Lower lobe of right lung (tissue), 2 donors: ENCODE data around the gene MIDN. TPM values are rescaled to one million over a fixed set of nuclear protein-coding genes. Genes with fewer than 3 reads are reported as not detected.

Experiments used
- ATAC-seq, 2 donors: fragments of 200-7000 bp; cut with Tn5 transposase; one replicate each; pipeline ENCODE4 v1.9.1; 2020 to 2022; ENCODE audit warnings: mild to moderate bottlenecking in 2 of 2, moderate library complexity in 2 of 2
- DNase-seq: peaks from one replicate; pipeline ENCODE4 v3.0.0-alpha.2; 2020
- H3K27ac ChIP-seq: fragments of 200-600 bp; one replicate; pipeline ENCODE4 v1.8.0; 2022
- H3K27me3 ChIP-seq: fragments of 200-600 bp; one replicate; pipeline ENCODE4 v1.8.0; 2022; ENCODE audit warnings: low read depth
- H3K36me3 ChIP-seq: fragments of 200-600 bp; one replicate; pipeline ENCODE4 v1.8.0; 2022; ENCODE audit warnings: mild to moderate bottlenecking
- H3K4me1 ChIP-seq: fragments of 200-600 bp; one replicate; pipeline ENCODE4 v1.8.0; 2022
- H3K4me3 ChIP-seq: fragments of 200-600 bp; one replicate; pipeline ENCODE4 v1.8.0; 2022; ENCODE audit warnings: mild to moderate bottlenecking
- H3K9me3 ChIP-seq: fragments of 200-600 bp; one replicate; pipeline ENCODE4 v1.8.0; 2022
- intact Hi-C: fragments of 100-400 bp; cut with DNase I; formaldehyde crosslinking; loops from one replicate; pipeline ENCODE4 v1.11.0; 2022
- total RNA-seq: library from RNA; stranded (reverse); fragmentation: NEBNext Ultra II Directional; extraction: Animal tissue kit (Norgen Biotek cat#: 25700); gene quantifications from one replicate; pipeline ENCODE4 v1.2.1, GENCODE V29; 2021
- TF ChIP-seq, protein P1 (sequence below): fragments of 200-600 bp; IDR thresholded peaks from one replicate; pipeline ENCODE4 v1.8.0; 2022; ENCODE audit warnings: antibody characterized with exemption, mild to moderate bottlenecking
- donor health status: DM: no; HTN: yes; CAD: no; lungs with severe emphysema.

Gene MIDN
- total RNA-seq, 1 donor from 2014 or later, result 76.3 TPM

DNA sequence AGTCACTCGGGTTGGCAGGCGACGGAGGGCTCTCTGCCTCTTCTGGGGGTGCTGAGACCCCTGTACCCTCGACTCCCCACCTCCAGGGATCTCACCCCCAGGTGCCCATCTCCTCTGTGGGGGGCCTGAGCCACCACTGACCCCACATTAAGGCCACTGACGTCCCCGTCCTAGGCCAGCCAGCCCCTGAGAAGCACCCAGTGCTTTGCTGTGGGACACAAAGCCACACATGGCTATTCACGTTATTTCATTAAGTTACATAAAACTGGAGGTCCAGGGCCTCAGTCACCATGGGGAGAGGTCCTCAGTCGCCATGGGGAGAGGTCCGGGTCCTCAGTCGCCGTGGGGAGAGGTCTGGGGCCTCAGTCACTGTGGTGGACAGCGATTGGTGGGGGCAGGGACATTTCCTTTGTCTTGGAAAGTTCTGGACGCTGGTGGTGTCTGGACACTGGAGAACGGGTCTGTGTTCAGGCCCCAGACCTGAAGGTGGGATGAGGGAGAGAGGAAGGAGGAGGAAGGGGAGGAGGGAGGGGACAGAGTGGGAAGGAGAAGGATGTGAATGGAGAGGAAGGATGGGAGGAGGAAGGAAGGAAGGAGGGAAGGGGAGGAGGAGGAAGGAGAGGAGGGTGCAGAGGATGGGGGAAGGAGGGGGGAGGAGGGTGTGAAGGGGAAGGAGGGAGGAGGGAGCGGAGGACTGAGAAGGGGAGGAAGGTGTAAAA is 33.3 kb downstream of the MIDN start:
- Histone ChIP-seq H3K4me1 (peaks cover 12% of the 10 kb centered on the region), H3K27ac (no peak overlapping the region), H3K9me3 (no peaks in the 10 kb centered on the region), H3K36me3 (peaks cover 20% of the 10 kb centered on the region), H3K27me3 (peaks cover 34% of the 10 kb centered on the region), H3K4me3 (no peak overlapping the region)
- intact Hi-C loops, result no loop called here
- ATAC-seq, result no peak
- DNase-seq, result no peak
- TF ChIP-seq, protein P1, sequence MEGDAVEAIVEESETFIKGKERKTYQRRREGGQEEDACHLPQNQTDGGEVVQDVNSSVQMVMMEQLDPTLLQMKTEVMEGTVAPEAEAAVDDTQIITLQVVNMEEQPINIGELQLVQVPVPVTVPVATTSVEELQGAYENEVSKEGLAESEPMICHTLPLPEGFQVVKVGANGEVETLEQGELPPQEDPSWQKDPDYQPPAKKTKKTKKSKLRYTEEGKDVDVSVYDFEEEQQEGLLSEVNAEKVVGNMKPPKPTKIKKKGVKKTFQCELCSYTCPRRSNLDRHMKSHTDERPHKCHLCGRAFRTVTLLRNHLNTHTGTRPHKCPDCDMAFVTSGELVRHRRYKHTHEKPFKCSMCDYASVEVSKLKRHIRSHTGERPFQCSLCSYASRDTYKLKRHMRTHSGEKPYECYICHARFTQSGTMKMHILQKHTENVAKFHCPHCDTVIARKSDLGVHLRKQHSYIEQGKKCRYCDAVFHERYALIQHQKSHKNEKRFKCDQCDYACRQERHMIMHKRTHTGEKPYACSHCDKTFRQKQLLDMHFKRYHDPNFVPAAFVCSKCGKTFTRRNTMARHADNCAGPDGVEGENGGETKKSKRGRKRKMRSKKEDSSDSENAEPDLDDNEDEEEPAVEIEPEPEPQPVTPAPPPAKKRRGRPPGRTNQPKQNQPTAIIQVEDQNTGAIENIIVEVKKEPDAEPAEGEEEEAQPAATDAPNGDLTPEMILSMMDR, result no peak

DNA sequence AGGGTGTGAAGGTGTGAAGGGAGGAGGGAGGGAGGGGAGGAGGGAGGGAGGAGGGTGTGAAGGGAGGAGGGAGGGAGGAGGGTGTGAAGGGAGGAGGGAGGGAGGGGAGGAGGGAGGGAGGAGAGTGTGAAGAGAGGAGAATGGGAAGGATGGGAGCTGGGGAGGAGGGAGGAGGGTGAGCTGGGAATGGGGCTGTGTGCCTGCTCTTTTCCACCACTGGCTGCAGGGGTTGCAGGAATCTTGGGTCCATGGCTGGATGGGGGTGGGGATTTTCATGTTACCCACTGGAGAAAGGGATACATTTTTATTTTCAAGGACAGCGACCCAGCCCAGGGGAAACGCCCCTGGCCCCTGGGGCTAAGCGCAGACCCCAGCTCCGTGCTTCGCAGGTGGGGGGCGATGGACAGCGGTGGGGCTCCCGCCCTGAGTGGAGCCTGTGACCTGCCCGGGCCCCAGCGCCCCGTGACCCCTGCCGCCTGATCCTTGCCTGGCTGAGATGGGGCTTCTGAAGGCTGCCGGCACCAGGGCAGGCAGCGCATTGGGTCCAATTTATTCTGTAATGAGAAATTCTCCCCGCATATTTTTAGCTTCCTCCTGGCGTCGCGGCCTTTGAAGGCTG is 34.3 kb downstream of the MIDN start:
- intact Hi-C loops, result no loop called here
- TF ChIP-seq, protein P1, result no peak
- DNase-seq, result no peak

DNA sequence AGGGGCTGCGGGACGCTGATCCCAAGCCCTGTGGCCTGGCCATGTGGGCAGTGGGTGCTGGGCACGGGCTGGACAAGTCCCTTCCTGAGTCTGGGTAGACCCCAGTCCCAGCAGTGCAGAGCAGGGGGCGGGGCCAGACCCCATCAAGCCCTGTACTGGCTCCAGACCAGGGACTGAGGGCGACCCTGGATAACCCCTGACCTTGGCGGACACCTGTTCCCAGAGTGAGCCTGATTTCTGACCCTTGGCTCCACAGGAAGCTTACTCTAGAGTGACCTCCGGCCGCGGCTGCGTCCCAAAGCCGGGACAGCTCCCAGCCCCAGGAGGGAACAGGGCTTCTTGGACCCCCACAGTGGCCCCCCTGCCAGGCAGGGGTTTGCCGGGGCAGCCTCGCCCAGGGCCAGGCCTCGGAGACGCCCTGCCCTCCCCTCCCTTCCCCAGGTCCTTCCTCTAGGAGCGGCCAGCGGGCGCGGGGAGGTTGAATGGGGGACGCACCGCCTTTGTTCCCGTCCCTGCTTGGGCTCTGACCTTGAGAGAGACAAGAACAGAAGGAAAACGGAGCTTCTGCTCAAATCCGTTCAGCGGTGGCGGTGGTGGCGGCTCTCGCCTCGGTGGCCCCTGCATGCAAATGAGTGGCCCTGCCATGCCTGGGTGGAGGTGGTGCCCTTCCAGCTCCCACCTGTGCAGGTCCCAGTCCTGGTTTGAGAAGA is 35.0 kb downstream of the MIDN start:
- no peak for DNase-seq
- ATAC-seq, result no peak
- intact Hi-C loops, result no loop called here
- TF ChIP-seq, protein P1, result no peak
- Histone ChIP-seq H3K9me3 (no peaks in the 10 kb centered on the region), H3K36me3 (peaks cover 10% of the 10 kb centered on the region), H3K27me3 (peaks cover 50% of the 10 kb centered on the region), H3K4me3 (no peak overlapping the region), H3K27ac (no peak overlapping the region), H3K4me1 (peaks cover 7% of the 10 kb centered on the region)

More for the DNA sequence above, 34.3 kb downstream of the MIDN start:
- Histone ChIP-seq H3K27me3 (peaks cover 44% of the 10 kb centered on the region), H3K4me1 (peaks cover 7% of the 10 kb centered on the region), H3K4me3 (no peak overlapping the region), H3K9me3 (no peaks in the 10 kb centered on the region), H3K36me3 (peaks cover 13% of the 10 kb centered on the region), H3K27ac (no peak overlapping the region)
- ATAC-seq, result no peak

DNA sequence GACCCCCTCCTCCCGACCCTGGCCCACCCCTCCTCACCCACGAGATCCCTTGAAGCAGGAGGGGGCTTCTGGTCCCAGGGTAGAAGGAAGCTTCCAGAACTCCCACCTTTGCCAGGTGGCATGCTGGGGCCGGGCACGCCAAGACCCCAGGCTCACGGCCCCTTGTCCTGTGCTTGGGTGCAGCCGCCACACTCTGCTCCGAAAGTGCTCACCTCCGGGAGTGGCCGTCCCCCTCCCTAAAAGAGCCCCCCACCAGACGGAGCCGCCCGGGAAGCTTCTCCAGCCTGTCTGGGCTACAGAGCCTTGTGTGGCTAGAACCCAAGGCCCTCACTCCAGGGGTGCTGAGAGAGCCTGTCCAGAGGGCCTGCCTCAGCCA is 35.5 kb downstream of the MIDN start:
- TF ChIP-seq, protein P1, result no peak
- Histone ChIP-seq H3K4me3 (no peak overlapping the region), H3K27me3 (peaks cover 56% of the 10 kb centered on the region), H3K27ac (no peak overlapping the region), H3K36me3 (peaks cover 7% of the 10 kb centered on the region), H3K9me3 (no peaks in the 10 kb centered on the region), H3K4me1 (peaks cover 7% of the 10 kb centered on the region)
- DNase-seq, result no peak
- ATAC-seq, result no peak
- intact Hi-C loops, result no loop called here

DNA sequence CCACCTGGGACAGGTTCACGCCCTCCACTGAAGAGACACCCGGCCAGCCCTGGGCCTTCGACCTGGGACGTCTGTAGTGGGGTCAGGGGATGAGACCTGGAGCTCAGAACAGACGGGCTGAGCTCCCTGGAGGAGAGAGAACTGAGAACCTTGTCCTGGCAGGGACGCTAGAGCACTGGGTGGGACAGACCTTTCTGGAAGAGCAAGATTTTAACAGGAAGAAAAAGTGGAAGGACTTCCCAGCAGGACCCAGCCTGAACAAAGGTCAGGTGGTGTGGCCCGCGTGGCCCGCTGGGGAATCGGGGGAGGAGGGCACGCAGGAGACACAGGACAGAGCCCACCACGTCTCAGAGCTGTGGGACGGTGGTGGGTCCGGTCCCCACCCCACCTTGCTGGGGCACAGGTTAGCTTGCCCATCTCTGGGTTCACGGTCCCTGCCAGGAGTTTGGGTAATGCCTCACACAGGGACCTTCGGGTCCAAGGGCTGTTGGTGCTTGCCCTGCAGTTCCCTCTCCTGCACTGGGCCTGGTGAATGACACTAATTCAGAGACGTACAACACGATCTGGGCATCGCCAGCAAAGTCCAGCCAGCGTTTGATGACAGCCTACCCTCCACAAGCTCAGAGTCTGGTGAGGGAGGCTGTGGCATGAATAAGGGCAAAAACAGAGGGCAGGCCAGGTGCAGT is 36.1 kb downstream of the MIDN start:
- TF ChIP-seq, protein P1, result no peak
- Histone ChIP-seq H3K27me3 (peaks cover 61% of the 10 kb centered on the region), H3K4me3 (no peak overlapping the region), H3K27ac (no peak overlapping the region), H3K4me1 (peaks cover 6% of the 10 kb centered on the region), H3K36me3 (peaks cover 1% of the 10 kb centered on the region), H3K9me3 (no peaks in the 10 kb centered on the region)
- ATAC-seq (no peak), DNase-seq (no peak)
- intact Hi-C loops, result no loop called here
